ENCODE results near the gene KLK15. TPM values are rescaled to one million over a fixed set of nuclear protein-coding genes. Genes with fewer than 3 reads are reported as not detected.

KLK15 gene
- total and polyA plus RNA-seq, 2 of the 8 experiments (the other 6 are each of a cell fraction or from before 2014, with no cell fraction given) = not detected

- no peak for TF ChIP-seq CHD7 (IDR thresholded peaks at IDR 0.05; ENCODE audit: insufficient replicate concordance, low read length)
- TF ChIP-seq NRF1 (IDR thresholded peaks at IDR 0.05; ENCODE audit: low read depth, low read length) = no peak
- no peak for TF ChIP-seq USF2 (IDR thresholded peaks at IDR 0.05; ENCODE audit: low read length)
- TF ChIP-seq SUZ12 (IDR thresholded peaks at IDR 0.05; ENCODE audit: low read length) = no peak
- TF ChIP-seq KDM1A (IDR thresholded peaks at IDR 0.05; ENCODE audit: borderline replicate concordance, low read length) = no peak
- no peak for TF ChIP-seq SAP30 (IDR thresholded peaks at IDR 0.05; ENCODE audit: insufficient read depth, insufficient replicate concordance, low read length)
- TF ChIP-seq POLR2AphosphoS5 (IDR thresholded peaks at IDR 0.05; ENCODE audit: low read depth, low read length) = no peak
These were observed 2.9 kb downstream of the KLK15 start (continued) for GRCh38 chr19:50830266-50831025.

Data from H1 (cell line).